Measurements from ENCODE around the gene ITPR1. TPM values are rescaled to one million over a fixed set of nuclear protein-coding genes. Genes with fewer than 3 reads are reported as not detected.
"Not testable (repeated sequence)": the region's sequence is repeated elsewhere in the genome, so short reads cannot be mapped to it uniquely, and the experiment has no call there.

The ITPR1 gene
- total RNA-seq = 10 to 100 TPM; 48.6 to 55.6 TPM

GRCh38 chr3:4493014-4493940, at the start of gene ITPR1:
Gene ITPR1 (plus strand): TSS chr3:4493348. CDS start chr3:4516492, 23,144 bp downstream.
- POLR2A ChIA-PET = interaction anchor here (0.6 to 2.9 kb wide), 12 partner anchors 11 to 409 kb away, joined by 3 to 24 read pairs (median 7); partner anchors contain the start of gene SUMF1
- H3K27me3 Mint-ChIP-seq = peaks cover 8% of the 10 kb centered on the region
- CTCF ChIA-PET = interaction anchor here (0.6 to 4.5 kb wide), 8 partner anchors 11 to 142 kb away, joined by 3 to 27 read pairs (median 6); no protein-coding TSS in a partner anchor

GRCh38 chr3:4447295-4447999, 45.7 kb upstream of the ITPR1 start:
- Mint-ChIP-seq H3K4me3 (no peak overlapping the region), H3K9me3 (ENCODE audit: low read depth) (no peaks in the 10 kb centered on the region), H3K4me1 (no peaks in the 10 kb centered on the region), H3K27ac (no peak overlapping the region), H3K36me3 (ENCODE audit: low read depth) (peaks cover 19% of the 10 kb centered on the region), H3K27me3 (no peaks in the 10 kb centered on the region)
- ChIA-PET CTCF (interaction anchor here (0.6 to 1.4 kb wide), 3 partner anchors 10 to 513 kb away, joined by 3 to 6 read pairs (median 4); no protein-coding TSS in a partner anchor), POLR2A (no interaction called here)
- intact Hi-C loops (cut with DNase I, micrococcal nuclease) = no loop called here
- DNase-seq = no peak
- no peak for ATAC-seq

More at GRCh38 chr3:4493014-4493940, at the start of gene ITPR1:
- ATAC-seq = peak; percentile 95
- intact Hi-C loops (cut with DNase I, micrococcal nuclease) = loop anchor here (1.0 to 10.0 kb wide), 16 partner anchors 18 to 1366 kb away; partner anchors contain the start of genes SETMAR (in 2 of the 2), SUMF1 (in 2 of the 2), ARL8B (in 1 of the 2) and BHLHE40 (in 1 of the 2)
- peak; percentile 99 for DNase-seq
- H3K9me3 Mint-ChIP-seq (ENCODE audit: low read depth) = no peaks in the 10 kb centered on the region
- peaks cover 32% of the 10 kb centered on the region for H3K4me1 Mint-ChIP-seq
- H3K4me3 Mint-ChIP-seq = peak within 1 kb of the TSS; percentile 77
- peaks cover 11% of the 10 kb centered on the region for H3K36me3 Mint-ChIP-seq (ENCODE audit: low read depth)
- peak within 1 kb of the TSS; percentile 71 for H3K27ac Mint-ChIP-seq

GRCh38 chr3:4448187-4448586, 45.0 kb upstream of the ITPR1 start:
- Mint-ChIP-seq H3K36me3 (ENCODE audit: low read depth) (peaks cover 16% of the 10 kb centered on the region), H3K4me3 (no peak overlapping the region), H3K4me1 (no peaks in the 10 kb centered on the region), H3K27me3 (no peaks in the 10 kb centered on the region), H3K9me3 (ENCODE audit: low read depth) (no peaks in the 10 kb centered on the region), H3K27ac (no peak overlapping the region)
- CTCF ChIA-PET = interaction anchor here (0.7 to 1.4 kb wide), 3 partner anchors 44 to 185 kb away, joined by 3 to 6 read pairs (median 4); no protein-coding TSS in a partner anchor
- intact Hi-C loops (cut with DNase I, micrococcal nuclease) = no loop called here
- DNase-seq (no peak), ATAC-seq (no peak)
- POLR2A ChIA-PET = interaction anchor here (0.6 kb wide), 1 partner anchor 106 kb away, joined by 3 read pairs; no protein-coding TSS in a partner anchor

- ATAC-seq = no peak
- ChIA-PET POLR2A (no interaction called here), CTCF (interaction anchor here (0.5 to 1.4 kb wide), 3 partner anchors 43 to 231 kb away, joined by 3 to 6 read pairs (median 3); no protein-coding TSS in a partner anchor)
- no peak overlapping the region for H3K4me3 Mint-ChIP-seq
- H3K27me3 Mint-ChIP-seq = no peaks in the 10 kb centered on the region
- no peak for DNase-seq
- intact Hi-C loops (cut with DNase I, micrococcal nuclease) = no loop called here
- peaks cover 16% of the 10 kb centered on the region for H3K36me3 Mint-ChIP-seq (ENCODE audit: low read depth)
- no peaks in the 10 kb centered on the region for H3K9me3 Mint-ChIP-seq (ENCODE audit: low read depth)
- H3K4me1 Mint-ChIP-seq = peaks cover 2% of the 10 kb centered on the region
- H3K27ac Mint-ChIP-seq = no peak overlapping the region
Measured at GRCh38 chr3:4449043-4449805, 43.9 kb upstream of the ITPR1 start.

- Mint-ChIP-seq H3K27ac (no peak overlapping the region), H3K4me1 (peaks cover 2% of the 10 kb centered on the region), H3K9me3 (ENCODE audit: low read depth) (no peaks in the 10 kb centered on the region), H3K27me3 (no peaks in the 10 kb centered on the region), H3K36me3 (ENCODE audit: low read depth) (peaks cover 8% of the 10 kb centered on the region), H3K4me3 (no peak overlapping the region)
- ChIA-PET POLR2A (no interaction called here), CTCF (no interaction called here)
- no peak for DNase-seq
- intact Hi-C loops (cut with DNase I, micrococcal nuclease) = no loop called here
- ATAC-seq = no peak
Measured at GRCh38 chr3:4454142-4454541, 39.0 kb upstream of the ITPR1 start.

- H3K27me3 Mint-ChIP-seq; H3K9me3 Mint-ChIP-seq (ENCODE audit: low read depth); H3K4me1 Mint-ChIP-seq; H3K4me3 Mint-ChIP-seq; DNase-seq; intact Hi-C loops (cut with DNase I, micrococcal nuclease); CTCF ChIA-PET; H3K27ac Mint-ChIP-seq; H3K36me3 Mint-ChIP-seq (ENCODE audit: low read depth); ATAC-seq; POLR2A ChIA-PET: not testable (repeated sequence)
Measured at GRCh38 chr3:4456780-4457179, 36.4 kb upstream of the ITPR1 start.

- Mint-ChIP-seq H3K36me3 (ENCODE audit: low read depth) (no peaks in the 10 kb centered on the region), H3K27ac (no peak overlapping the region), H3K27me3 (no peaks in the 10 kb centered on the region), H3K9me3 (ENCODE audit: low read depth) (no peaks in the 10 kb centered on the region), H3K4me3 (no peak overlapping the region), H3K4me1 (peaks cover 7% of the 10 kb centered on the region)
- CTCF ChIA-PET = interaction anchor here (0.7 kb wide), 1 partner anchor 13 kb away, joined by 3 read pairs; no protein-coding TSS in a partner anchor
- intact Hi-C loops (cut with DNase I, micrococcal nuclease) = no loop called here
- POLR2A ChIA-PET = no interaction called here
- ATAC-seq (no peak), DNase-seq (no peak)
Measured at GRCh38 chr3:4458961-4459360, 34.2 kb upstream of the ITPR1 start.

GRCh38 chr3:4460334-4460733, 32.8 kb upstream of the ITPR1 start:
- H3K4me3 Mint-ChIP-seq = no peak overlapping the region
- POLR2A ChIA-PET = no interaction called here
- intact Hi-C loops (cut with DNase I, micrococcal nuclease) = no loop called here
- ATAC-seq (no peak), DNase-seq (no peak)
- H3K36me3 Mint-ChIP-seq (ENCODE audit: low read depth) = no peaks in the 10 kb centered on the region
- no peaks in the 10 kb centered on the region for H3K9me3 Mint-ChIP-seq (ENCODE audit: low read depth)
- no peaks in the 10 kb centered on the region for H3K27me3 Mint-ChIP-seq
- CTCF ChIA-PET = interaction anchor here (1.1 to 1.4 kb wide), 2 partner anchors 109 to 715 kb away, joined by 3 to 4 read pairs; no protein-coding TSS in a partner anchor
- peaks cover 13% of the 10 kb centered on the region for H3K4me1 Mint-ChIP-seq
- H3K27ac Mint-ChIP-seq = no peak overlapping the region

GRCh38 chr3:4461468-4462090, 31.6 kb upstream of the ITPR1 start:
- no peaks in the 10 kb centered on the region for H3K27me3 Mint-ChIP-seq
- H3K4me1 Mint-ChIP-seq = peaks cover 18% of the 10 kb centered on the region
- no peaks in the 10 kb centered on the region for H3K36me3 Mint-ChIP-seq (ENCODE audit: low read depth)
- DNase-seq (no peak), ATAC-seq (no peak)
- no peaks in the 10 kb centered on the region for H3K9me3 Mint-ChIP-seq (ENCODE audit: low read depth)
- intact Hi-C loops (cut with DNase I, micrococcal nuclease) = no loop called here
- H3K4me3 Mint-ChIP-seq = no peak overlapping the region
- H3K27ac Mint-ChIP-seq = no peak overlapping the region
- ChIA-PET CTCF (interaction anchor here (1.3 to 2.0 kb wide), 3 partner anchors 9 to 714 kb away, joined by 3 to 7 read pairs (median 3); no protein-coding TSS in a partner anchor), POLR2A (interaction anchor here (0.6 kb wide), 1 partner anchor 8 kb away, joined by 3 read pairs; no protein-coding TSS in a partner anchor)

- Mint-ChIP-seq H3K36me3 (ENCODE audit: low read depth) (no peaks in the 10 kb centered on the region), H3K27ac (no peak overlapping the region), H3K9me3 (ENCODE audit: low read depth) (no peaks in the 10 kb centered on the region), H3K4me3 (no peak overlapping the region), H3K27me3 (no peaks in the 10 kb centered on the region), H3K4me1 (peaks cover 23% of the 10 kb centered on the region)
- ChIA-PET POLR2A (no interaction called here), CTCF (interaction anchor here (0.6 to 2.0 kb wide), 4 partner anchors 39 to 170 kb away, joined by 3 to 7 read pairs (median 4); no protein-coding TSS in a partner anchor)
- DNase-seq (no peak), ATAC-seq (no peak)
- intact Hi-C loops (cut with DNase I, micrococcal nuclease) = no loop called here
Measured at GRCh38 chr3:4462369-4463040, 30.6 kb upstream of the ITPR1 start.

All from activated CD4-positive, alpha-beta T cell treated with anti-CD3 and anti-CD28 coated beads for 36 hours (primary cell).